IPS-20b (cell line): ENCODE results near the gene TGM4.

Experiments used
- H3K27ac ChIP-seq: one replicate; pipeline ENCODE4 v1.5.1; 2013; ENCODE audit warnings: low read length
- H3K27me3 ChIP-seq: 2 replicates; pipeline ENCODE4 v1.6.1; 2013; ENCODE audit warnings: mild to moderate bottlenecking, low read length, inconsistent platforms; ENCODE audit not compliant: insufficient read depth
- H3K36me3 ChIP-seq: 2 replicates; pipeline ENCODE4 v1.6.1; 2013; ENCODE audit warnings: low read depth, mild to moderate bottlenecking, inconsistent platforms, low read length, moderate library complexity; ENCODE audit not compliant: insufficient read depth
- H3K4me1 ChIP-seq: 2 replicates; pipeline ENCODE4 v1.6.1; 2013; ENCODE audit warnings: mild to moderate bottlenecking, control low read depth, inconsistent platforms, low read length, moderate library complexity; ENCODE audit not compliant: insufficient read depth
- H3K4me3 ChIP-seq: 2 replicates; pipeline ENCODE4 v1.5.1; 2013; ENCODE audit warnings: mild to moderate bottlenecking, low read length, inconsistent platforms
- H3K9ac ChIP-seq: 2 replicates; pipeline ENCODE4 v1.6.1; 2013; ENCODE audit warnings: low read depth, mild to moderate bottlenecking, inconsistent platforms, low read length, moderate library complexity
- H3K9me3 ChIP-seq: 2 replicates; pipeline ENCODE4 v1.6.1; 2013; ENCODE audit warnings: mild to moderate bottlenecking, low read depth, low read length, inconsistent platforms; ENCODE audit not compliant: insufficient read depth

TGM4 gene

GRCh38 chr3:44958386-44958785 is 84.0 kb downstream of the TGM4 start:
- Histone ChIP-seq H3K27me3 (no peaks in the 10 kb centered on the region), H3K36me3 (peaks cover 35% of the 10 kb centered on the region), H3K4me1 (peaks cover 8% of the 10 kb centered on the region), H3K9me3 (no peaks in the 10 kb centered on the region), H3K4me3 (no peak overlapping the region), H3K9ac (no peak overlapping the region), H3K27ac (no peak overlapping the region)

GRCh38 chr3:44960387-44961026 is 86.1 kb downstream of the TGM4 start:
- no peak overlapping the region for H3K27ac ChIP-seq
- no peaks in the 10 kb centered on the region for H3K9me3 ChIP-seq
- H3K4me3 ChIP-seq, result no peak overlapping the region
- H3K27me3 ChIP-seq, result no peaks in the 10 kb centered on the region
- H3K36me3 ChIP-seq, result peaks cover 28% of the 10 kb centered on the region
- peaks cover 8% of the 10 kb centered on the region for H3K4me1 ChIP-seq
- no peak overlapping the region for H3K9ac ChIP-seq

- no peak overlapping the region for H3K27ac ChIP-seq
Observed at GRCh38 chr3:44961888-44962287, 87.5 kb downstream of the TGM4 start.

GRCh38 chr3:44962621-44963393 is 88.4 kb downstream of the TGM4 start:
- Histone ChIP-seq H3K4me1 (peaks cover 8% of the 10 kb centered on the region), H3K9ac (no peak overlapping the region), H3K4me3 (no peak overlapping the region), H3K36me3 (peaks cover 14% of the 10 kb centered on the region), H3K27me3 (no peaks in the 10 kb centered on the region), H3K27ac (no peak overlapping the region), H3K9me3 (no peaks in the 10 kb centered on the region)

More at GRCh38 chr3:44961888-44962287, 87.5 kb downstream of the TGM4 start:
- peaks cover 22% of the 10 kb centered on the region for H3K36me3 ChIP-seq
- H3K9me3 ChIP-seq, result no peaks in the 10 kb centered on the region
- H3K4me1 ChIP-seq, result peaks cover 8% of the 10 kb centered on the region
- H3K27me3 ChIP-seq, result no peaks in the 10 kb centered on the region
- no peak overlapping the region for H3K4me3 ChIP-seq
- H3K9ac ChIP-seq, result no peak overlapping the region

GRCh38 chr3:44963571-44964325 is 89.3 kb downstream of the TGM4 start:
- Histone ChIP-seq H3K27ac (no peak overlapping the region), H3K9me3 (no peaks in the 10 kb centered on the region), H3K4me1 (peaks cover 8% of the 10 kb centered on the region), H3K4me3 (no peak overlapping the region), H3K9ac (no peak overlapping the region), H3K27me3 (no peaks in the 10 kb centered on the region), H3K36me3 (peaks cover 4% of the 10 kb centered on the region)
